Measurements from ENCODE around the gene FAM193B. TPM values are rescaled to one million over a fixed set of nuclear protein-coding genes. Genes with fewer than 3 reads are reported as not detected.

The FAM193B gene
- total and polyA plus RNA-seq, 9 of the 15 experiments (the other 6 are each of a cell fraction or from before 2014, with no cell fraction given): 4.4 to 76.4 (median 37.3) TPM

GRCh38 chr5:177529247-177530203 lies 24.8 kb downstream of the FAM193B start (continued):
- TF ChIP-seq E2F1 (CRISPR knock-in tag; IDR thresholded peaks at IDR 0.05): no peak
- TF ChIP-seq PBX2 (CRISPR knock-in tag; IDR thresholded peaks at IDR 0.05; ENCODE audit: low read depth): no peak
- no peak for TF ChIP-seq PBX2 (tag; conservative IDR thresholded peaks at IDR 0.05; ENCODE audit: low read depth)
- TF ChIP-seq CLOCK (CRISPR knock-in tag; IDR thresholded peaks at IDR 0.05; ENCODE audit: borderline replicate concordance): no peak
- TF ChIP-seq MXD1 (CRISPR knock-in tag; IDR thresholded peaks at IDR 0.05; ENCODE audit: borderline replicate concordance, poor library complexity, severe bottlenecking): no peak
- TF ChIP-seq CTCF (IDR thresholded peaks at IDR 0.05 in 2 of 3, conservative IDR thresholded peaks at IDR 0.05 in 1 of 3; ENCODE audit: insufficient read depth in 2 of 3, low read depth in 1 of 3, low read length in 3 of 3): no peak
- TF ChIP-seq CBX5 (IDR thresholded peaks at IDR 0.05; ENCODE audit: borderline replicate concordance, low read depth): no peak
- no peak for TF ChIP-seq KDM1A (IDR thresholded peaks at IDR 0.05)
- TF ChIP-seq TSC22D4 (tag; IDR thresholded peaks at IDR 0.05): no peak
- no peak for TF ChIP-seq ASH1L (IDR thresholded peaks at IDR 0.05; ENCODE audit: borderline replicate concordance, low read depth, partially characterized antibody)
- TF ChIP-seq MTA3 (IDR thresholded peaks at IDR 0.05; ENCODE audit: borderline replicate concordance): no peak
- TF ChIP-seq HMG20B (CRISPR knock-in tag; IDR thresholded peaks at IDR 0.05): no peak
- no peak for TF ChIP-seq ZFP36 (IDR thresholded peaks at IDR 0.05; ENCODE audit: low read depth, low read length, partially characterized antibody)
- no peak for TF ChIP-seq FOXP1 (CRISPR knock-in tag; IDR thresholded peaks at IDR 0.05)
- TF ChIP-seq MYNN (IDR thresholded peaks at IDR 0.05): peak; percentile 64; the same call in 1 of the 2 replicates
- TF ChIP-seq MYNN (CRISPR knock-in tag; IDR thresholded peaks at IDR 0.05): no peak
- TF ChIP-seq ZNF778 (CRISPR knock-in tag; IDR thresholded peaks at IDR 0.05): no peak
- TF ChIP-seq ZNF408 (CRISPR knock-in tag; IDR thresholded peaks at IDR 0.05; ENCODE audit: low read depth): no peak

Measured in K562 (cell line).